Gastrocnemius medialis (tissue), 4 donors: ENCODE results near the gene HSPA4. TPM values are rescaled to one million over a fixed set of nuclear protein-coding genes. Genes with fewer than 3 reads are reported as not detected.
A peak's percentile ranks its signal among the peaks of the same experiment; 100 is the strongest.

ENCODE experiments used
- ATAC-seq, 2 donors: fragments of 150-250 bp; one replicate each; pipeline ENCODE4 v1.9.1; 2016
- DNase-seq, 2 donors: peaks; one replicate each; pipeline ENCODE4 v3.0.0-alpha.2; 2019
- H3K27ac ChIP-seq, 4 donors: fragments of 200-600 bp; sonication (generic); 1 replicate in 1 of 4; 2 replicates in 3 of 4; pipeline ENCODE4 v1.5.1; 2016 to 2018; ENCODE audit warnings: mild to moderate bottlenecking in 2 of 4, moderate library complexity in 1 of 4
- H3K27me3 ChIP-seq, 3 donors: fragments of 200-600 bp; sonication (generic) in 2 of 3; 1 replicate in 1 of 3; 2 replicates in 2 of 3; pipeline versions ENCODE4 v1.5.1 to v1.6.0; 2016 to 2019; ENCODE audit warnings: mild to moderate bottlenecking in 1 of 3, moderate library complexity in 1 of 3
- H3K36me3 ChIP-seq, 2 donors: fragments of 200-600 bp; sonication (generic) in 1 of 2; one replicate each; pipeline ENCODE4 v1.5.1; 2017 to 2018
- H3K4me1 ChIP-seq, 2 donors: fragments of 200-600 bp; sonication (generic) in 1 of 2; one replicate each; pipeline ENCODE4 v1.5.1; 2016 to 2017; ENCODE audit warnings: mild to moderate bottlenecking in 2 of 2
- H3K4me3 ChIP-seq, 4 donors: fragments of 200-600 bp; sonication (generic) in 3 of 4; 1 replicate in 1 of 4; 2 replicates in 3 of 4; pipeline ENCODE4 v1.5.1; 2016 to 2019; ENCODE audit warnings: mild to moderate bottlenecking in 2 of 4
- H3K9me3 ChIP-seq, 3 donors: fragments of 200-600 bp; sonication (generic) in 2 of 3; 1 replicate in 1 of 3; 2 replicates in 2 of 3; pipeline ENCODE4 v1.5.1; 2016 to 2019
- CTCF ChIP-seq, 5 experiments: fragments of 450-650 bp in 3 of 5; fragments of 200-600 bp in 2 of 5; sonication (generic) in 2 of 5; IDR thresholded peaks in 4 of 5; conservative IDR thresholded peaks in 1 of 5; 1 replicate in 4 of 5; 2 replicates in 1 of 5; pipeline ENCODE4 v1.5.1; 2016 to 2019; ENCODE audit warnings: antibody characterized with exemption in 5 of 5, mild to moderate bottlenecking in 3 of 5, moderate library complexity in 3 of 5
- POLR2A ChIP-seq, 2 donors: fragments of 450-650 bp; IDR thresholded peaks; one replicate each; pipeline ENCODE4 v1.6.1; 2017; ENCODE audit warnings: antibody characterized with exemption in 2 of 2, mild to moderate bottlenecking in 2 of 2, moderate library complexity in 2 of 2
- in situ Hi-C, 4 donors: fragments of 200-750 bp; cut with MboI; loops; one replicate each; pipeline versions ENCODE4 v1.15.0 to v1.8.0; 2017; ENCODE audit warnings: low sequenced_read_pairs in 4 of 4
- intact Hi-C: fragments of 100-400 bp; cut with DNase I; formaldehyde crosslinking; loops from one replicate; pipeline ENCODE4 v1.15.1; 2023; ENCODE audit warnings: low total_unique reads
- total RNA-seq, 4 donors: library from RNA; depleted of rRNA; stranded (reverse); fragments of >200 nt; gene quantifications; one replicate each; pipeline versions ENCODE4 v1.1.0 to v1.2.3, GENCODE V29; 2016

HSPA4 gene
- total RNA-seq, 4 donors from 2014 or later: 62.6 to 96.4 (median 74.1) TPM

DNA sequence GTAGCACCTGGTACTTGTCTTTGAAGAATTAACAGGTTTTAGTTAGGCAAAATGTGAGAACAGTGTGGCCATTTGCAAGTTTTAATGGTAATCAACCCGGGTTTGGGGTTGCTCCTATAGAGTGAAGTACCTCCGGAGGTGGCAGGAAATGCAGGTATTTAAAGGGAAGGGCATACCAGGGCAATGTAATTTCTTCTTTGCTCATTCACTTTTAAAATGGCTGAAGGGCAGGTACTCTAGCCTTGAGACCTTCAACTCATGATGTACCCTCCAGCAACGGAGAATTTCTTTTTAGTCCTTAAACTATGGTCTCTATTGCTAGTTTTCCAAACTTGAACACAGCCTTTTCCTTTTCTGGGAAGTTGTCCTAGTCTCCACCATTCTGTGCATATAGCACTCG lies 1.3 kb upstream of the HSPA4 start:
- intact Hi-C loops: loop anchor here (5.0 kb wide), 1 partner anchor 218 kb away; the partner anchor contains the start of gene SHROOM1

DNA sequence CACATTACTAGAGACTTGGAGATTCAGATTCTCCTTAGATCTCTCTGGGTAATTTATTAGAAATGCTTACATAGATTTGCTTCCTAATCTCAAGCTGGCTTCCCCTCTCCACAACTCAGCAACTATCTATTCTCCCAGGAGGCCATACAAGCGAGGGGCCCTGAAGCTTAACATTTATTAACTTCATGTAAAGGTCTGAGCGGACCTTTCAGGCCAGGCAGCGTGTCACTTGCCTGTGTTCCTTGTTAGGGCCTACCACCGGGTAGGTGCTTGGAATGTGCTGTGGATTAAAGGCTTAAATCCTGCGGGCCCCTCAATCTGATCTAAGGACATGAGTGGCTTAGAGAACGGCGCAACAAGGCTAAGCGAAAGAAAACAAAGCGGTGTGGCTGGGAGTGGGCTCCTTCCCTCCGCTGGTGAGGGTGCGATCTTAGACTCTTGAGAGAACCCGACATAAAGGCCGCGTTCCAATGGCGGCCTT lies 712 bp upstream of the HSPA4 start:
- Histone ChIP-seq H3K27ac (peak overlapping the region; percentile 92 to 100 (median 98)), H3K4me3 (peak overlapping the region; percentile 82 to 97 (median 94)), H3K4me1 (peaks cover 46 to 51% of the 10 kb centered on the region in 2 donors), H3K36me3 (no peaks in the 10 kb centered on the region), H3K27me3 (no peaks in the 10 kb centered on the region), H3K9me3 (no peaks in the 10 kb centered on the region)
- in situ Hi-C loops (no loop called here), intact Hi-C loops (loop anchor here (1.0 to 5.0 kb wide), 3 partner anchors 25 to 219 kb away; partner anchors contain the start of genes AFF4, SHROOM1 and ZCCHC10)
- ATAC-seq: peak in 1 of 2 donors; percentile 11
- no peak for DNase-seq
- no peak for TF ChIP-seq POLR2A (IDR thresholded peaks at IDR 0.05)
- TF ChIP-seq CTCF (IDR thresholded peaks at IDR 0.05 in 4 of 5, conservative IDR thresholded peaks at IDR 0.05 in 1 of 5): no peak

More for the DNA sequence above, 1.3 kb upstream of the HSPA4 start:
- in situ Hi-C loops: no loop called here
- Histone ChIP-seq H3K27ac (peak overlapping the region; percentile 92 to 100 (median 98)), H3K4me1 (peaks cover 46 to 51% of the 10 kb centered on the region in 2 donors), H3K36me3 (no peaks in the 10 kb centered on the region), H3K9me3 (no peaks in the 10 kb centered on the region), H3K27me3 (no peaks in the 10 kb centered on the region), H3K4me3 (peak overlapping the region in 3 of 4 donors; percentile 91 to 97 (median 97))
- DNase-seq: no peak
- no peak for TF ChIP-seq CTCF (IDR thresholded peaks at IDR 0.05 in 4 of 5, conservative IDR thresholded peaks at IDR 0.05 in 1 of 5)
- no peak for TF ChIP-seq POLR2A (IDR thresholded peaks at IDR 0.05)
- ATAC-seq: no peak

GRCh38 chr5:133052317-133053175 lies 733 bp downstream of the HSPA4 start:
- ATAC-seq (peak; percentile 9 to 18), DNase-seq (peak; percentile 19 to 33)
- no peaks in the 10 kb centered on the region for H3K36me3 ChIP-seq
- intact Hi-C loops (loop anchor here (1.0 to 5.0 kb wide), 2 partner anchors 186 to 220 kb away; partner anchors contain the start of genes GDF9, SHROOM1 and UQCRQ), in situ Hi-C loops (no loop called here)
- H3K4me3 ChIP-seq: peak overlapping the region; percentile 82 to 97 (median 94)
- TF ChIP-seq POLR2A (IDR thresholded peaks at IDR 0.05) (peak; percentile 22 to 49), CTCF (IDR thresholded peaks at IDR 0.05 in 4 of 5, conservative IDR thresholded peaks at IDR 0.05 in 1 of 5) (no peak)
- no peaks in the 10 kb centered on the region for H3K27me3 ChIP-seq
- H3K4me1 ChIP-seq: peaks cover 46 to 54% of the 10 kb centered on the region in 2 donors
- H3K27ac ChIP-seq: peak overlapping the region; percentile 92 to 100 (median 98)
- no peaks in the 10 kb centered on the region for H3K9me3 ChIP-seq

DNA sequence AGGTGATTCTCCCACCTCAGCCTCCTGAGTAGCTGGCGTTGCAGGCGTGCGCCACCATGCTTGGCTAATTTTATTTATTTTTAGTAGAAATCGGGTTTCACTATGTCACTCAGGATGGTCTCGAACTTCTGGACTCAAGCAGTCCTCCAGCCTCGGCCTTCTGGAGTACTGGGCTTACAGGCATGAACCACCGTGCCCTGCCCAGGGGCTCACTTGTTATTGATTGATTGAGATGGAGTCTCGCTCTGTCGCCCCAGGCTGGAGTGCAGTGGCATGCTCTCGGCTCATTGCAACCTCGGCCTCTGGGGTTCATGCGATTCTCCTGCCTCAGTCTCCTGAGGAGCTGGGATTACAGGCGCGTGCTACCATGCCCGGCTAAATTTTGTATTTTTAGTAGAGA lies 1.6 kb downstream of the HSPA4 start:
- Histone ChIP-seq H3K9me3 (no peaks in the 10 kb centered on the region), H3K27me3 (no peaks in the 10 kb centered on the region), H3K4me3 (peak overlapping the region; percentile 82 to 97 (median 94)), H3K27ac (peak overlapping the region in 3 of 4 donors; percentile 97 to 100 (median 99)), H3K4me1 (peaks cover 45 to 53% of the 10 kb centered on the region in 2 donors), H3K36me3 (no peaks in the 10 kb centered on the region)
- intact Hi-C loops: loop anchor here (5.0 kb wide), 1 partner anchor 221 kb away; the partner anchor contains the start of gene SHROOM1
- no peak for TF ChIP-seq CTCF (IDR thresholded peaks at IDR 0.05 in 4 of 5, conservative IDR thresholded peaks at IDR 0.05 in 1 of 5)
- TF ChIP-seq POLR2A (IDR thresholded peaks at IDR 0.05): no peak
- in situ Hi-C loops: no loop called here
- DNase-seq (no peak), ATAC-seq (no peak)
